Kasumi-1 (cell line): Measurements from ENCODE around the gene TP53AIP1.

Experiments used
- DNase-seq, 2 experiments: peaks; one replicate each; lab custom pipeline; 2025; lab: John Stamatoyannopoulos, UW

The TP53AIP1 gene

DNA sequence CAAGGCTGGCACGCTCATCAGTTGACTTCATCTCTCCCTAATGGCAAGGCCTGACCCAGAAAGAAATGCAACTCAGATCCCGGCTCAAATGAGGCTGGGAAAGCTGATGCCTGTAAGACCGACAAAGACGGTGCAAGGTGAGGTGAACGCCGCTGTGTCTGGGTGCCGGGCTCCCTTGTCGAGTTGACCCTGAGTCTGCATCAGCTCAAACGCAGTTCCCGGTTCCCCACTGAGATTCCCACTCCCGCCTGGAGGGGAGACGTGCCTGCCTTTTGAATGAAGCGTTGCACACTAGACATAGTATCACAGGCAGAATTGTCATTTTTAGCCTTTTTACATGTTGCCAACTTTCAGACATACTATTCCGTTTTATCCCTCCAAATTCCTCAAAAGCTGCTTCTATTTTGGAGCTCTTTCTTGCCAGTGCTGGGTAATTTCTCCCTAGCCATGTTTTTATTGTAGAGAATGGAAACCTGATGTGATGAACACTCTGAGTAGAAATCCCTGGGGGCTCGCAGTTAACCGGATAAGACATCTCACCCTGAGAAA lies 831 bp upstream of the TP53AIP1 start:
- DNase-seq = no peak

DNA sequence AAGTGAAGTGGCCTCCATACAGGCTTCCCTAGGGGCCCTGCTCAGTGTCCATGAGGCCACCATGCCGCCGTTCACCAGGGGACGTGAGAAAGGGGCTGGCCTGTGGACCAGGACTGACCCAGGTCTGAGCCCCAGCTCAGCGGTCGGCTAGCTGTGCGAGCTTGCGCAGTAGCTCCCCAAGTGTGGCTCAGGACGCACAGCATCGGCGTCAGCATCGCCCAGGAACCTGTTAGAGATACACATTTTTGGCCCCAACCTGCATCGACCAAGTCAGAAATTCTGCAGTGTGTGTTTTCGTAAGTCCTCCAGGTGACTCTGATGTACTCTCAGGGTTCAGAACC lies 429 bp downstream of the TP53AIP1 start:
- DNase-seq = no peak

DNA sequence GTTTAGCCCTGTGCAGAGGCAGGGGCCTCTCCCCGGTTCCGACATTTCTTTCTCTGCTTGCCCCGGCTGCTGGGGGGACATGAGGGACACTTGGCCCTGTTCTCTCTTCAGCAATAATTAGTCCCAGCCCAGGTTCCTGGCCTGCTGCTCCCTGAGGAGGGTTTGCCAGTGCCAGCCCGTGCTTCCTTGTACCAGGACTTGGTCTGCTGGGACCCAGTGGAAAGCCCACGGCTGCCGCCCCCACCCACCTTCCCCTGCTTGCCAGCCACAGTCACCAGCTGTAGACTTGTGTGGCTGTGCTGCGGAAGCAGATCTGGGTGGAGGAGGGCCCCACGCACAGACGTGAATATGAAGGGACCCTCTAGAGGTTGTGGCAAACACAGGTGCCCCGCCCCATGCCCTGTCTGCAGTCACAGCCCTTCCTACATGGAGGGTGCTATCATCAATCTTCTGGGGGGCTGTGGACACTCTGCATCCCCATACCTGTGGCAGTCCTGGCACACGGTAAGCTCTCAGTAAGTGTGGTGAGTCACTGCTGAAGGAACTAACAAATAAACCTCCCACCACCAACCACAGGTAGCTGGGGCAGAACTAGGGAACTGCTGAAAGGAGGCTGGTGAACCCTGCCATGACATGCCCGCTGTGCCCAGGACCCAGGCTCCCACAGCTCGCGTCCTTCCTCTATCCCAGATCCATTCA lies 949 bp downstream of the TP53AIP1 start:
- DNase-seq = no peak

DNA sequence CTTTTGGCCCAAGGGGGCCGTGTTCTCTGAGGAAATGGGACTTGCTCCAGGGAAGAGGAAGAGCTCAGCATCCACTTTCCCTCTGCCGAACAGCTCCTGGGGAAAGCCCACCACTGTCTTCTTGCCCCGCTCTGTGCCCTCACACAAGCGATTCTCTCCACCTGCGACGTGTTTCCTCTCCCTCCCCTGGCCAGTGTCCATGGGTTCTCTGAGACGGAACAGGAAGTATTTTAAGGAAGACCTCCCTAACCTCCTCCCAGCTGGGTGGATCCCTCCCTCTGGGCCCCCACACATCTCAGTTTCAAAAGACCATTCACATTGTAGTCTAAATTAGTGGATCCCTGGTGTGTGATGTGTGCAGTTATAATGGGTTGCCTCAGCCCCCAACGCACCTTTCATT lies 1.6 kb downstream of the TP53AIP1 start:
- DNase-seq = no peak

DNA sequence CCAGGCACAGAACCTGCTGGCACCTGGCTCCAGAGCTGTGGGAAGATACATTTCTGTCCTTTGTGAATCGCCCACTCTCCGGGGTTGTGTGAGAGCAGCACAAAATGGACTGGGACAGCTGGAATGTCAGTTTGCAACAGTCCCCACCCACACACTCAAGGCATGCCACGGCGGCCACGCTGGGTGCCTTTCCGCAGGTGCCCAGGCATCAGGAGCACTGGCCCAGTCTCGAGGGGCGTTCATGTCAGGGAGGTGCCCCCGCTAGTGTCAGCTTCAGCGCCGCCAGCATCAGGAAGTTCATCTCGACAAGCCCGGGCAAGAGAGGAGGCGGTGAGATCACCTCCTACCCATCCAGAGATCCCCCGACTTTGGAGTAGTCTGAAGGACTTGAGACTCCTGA lies 2.1 kb downstream of the TP53AIP1 start:
- no peak for DNase-seq

DNA sequence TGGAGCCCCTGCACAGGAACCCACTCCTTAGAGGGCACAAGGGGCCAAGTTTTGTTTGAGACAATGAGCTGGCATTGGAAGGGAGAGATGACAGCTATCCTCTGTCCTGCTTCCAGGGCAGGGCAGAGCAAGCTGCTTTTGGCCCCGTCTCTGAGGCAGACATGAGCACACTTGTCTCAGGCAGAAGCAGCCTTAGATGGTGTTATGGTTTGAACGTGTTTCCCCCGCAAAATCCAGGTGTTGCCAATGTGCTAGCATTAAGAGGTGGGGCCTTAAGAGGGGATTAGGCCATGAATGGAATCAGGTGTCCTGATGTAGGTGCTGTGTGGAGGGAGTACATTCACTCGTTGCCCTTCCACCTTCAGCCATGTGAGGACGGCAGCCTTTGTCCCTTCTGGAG lies 2.5 kb downstream of the TP53AIP1 start:
- no peak for DNase-seq

DNA sequence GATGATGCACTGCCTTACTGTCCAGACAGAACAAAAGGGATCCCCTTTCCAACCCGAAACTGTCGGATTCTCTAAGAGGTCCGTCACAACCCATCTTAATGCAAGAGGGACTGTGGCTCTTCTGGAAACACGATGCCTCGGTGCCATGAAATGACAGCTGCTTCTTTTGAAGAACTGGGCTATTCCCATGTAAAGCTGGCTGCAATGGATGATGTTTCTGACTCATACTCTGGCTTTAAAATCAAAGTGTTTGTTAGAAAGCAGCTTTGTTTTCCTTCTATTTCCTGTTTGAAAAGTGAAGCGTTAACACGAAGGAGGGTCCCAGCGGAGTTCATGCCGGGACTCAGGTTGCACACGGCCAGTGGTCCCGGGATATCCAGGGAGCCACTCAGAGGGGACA lies 3.1 kb downstream of the TP53AIP1 start:
- no peak for DNase-seq

DNA sequence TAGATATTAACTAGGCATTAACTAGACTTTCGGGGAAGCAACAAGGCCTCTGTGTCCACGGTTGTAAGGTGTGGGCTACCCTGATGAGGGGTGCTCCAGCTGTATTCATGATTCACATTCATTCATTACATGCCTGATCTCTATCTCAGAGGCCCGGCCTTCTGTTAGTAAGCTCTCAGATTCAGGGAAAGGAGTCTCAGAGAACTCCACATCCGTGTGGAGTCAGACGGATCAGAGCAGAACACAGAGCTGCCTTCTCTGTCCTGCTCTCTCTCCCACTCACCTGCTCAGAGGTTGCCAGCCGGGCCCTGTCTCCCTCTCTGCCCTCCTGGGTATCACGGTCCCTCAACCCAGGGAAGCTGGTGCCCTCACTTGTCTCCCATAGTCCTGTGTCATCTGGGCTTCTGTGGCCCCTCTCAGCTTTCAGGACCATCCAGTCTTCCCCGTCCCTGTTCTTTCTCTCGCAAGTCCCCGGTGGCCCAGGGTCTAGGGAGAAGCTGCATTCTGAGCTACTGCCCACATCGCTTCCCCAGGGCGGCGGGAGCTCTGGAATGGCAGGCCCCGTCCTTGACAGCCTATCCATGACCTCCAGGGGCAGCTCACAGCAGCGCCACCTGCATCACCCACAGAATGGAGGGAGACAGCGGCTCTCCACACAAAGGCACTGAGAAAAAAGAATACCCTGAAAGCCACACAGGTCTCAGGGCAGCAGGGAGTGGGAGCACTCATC lies 4.3 kb downstream of the TP53AIP1 start:
- DNase-seq = no peak

DNA sequence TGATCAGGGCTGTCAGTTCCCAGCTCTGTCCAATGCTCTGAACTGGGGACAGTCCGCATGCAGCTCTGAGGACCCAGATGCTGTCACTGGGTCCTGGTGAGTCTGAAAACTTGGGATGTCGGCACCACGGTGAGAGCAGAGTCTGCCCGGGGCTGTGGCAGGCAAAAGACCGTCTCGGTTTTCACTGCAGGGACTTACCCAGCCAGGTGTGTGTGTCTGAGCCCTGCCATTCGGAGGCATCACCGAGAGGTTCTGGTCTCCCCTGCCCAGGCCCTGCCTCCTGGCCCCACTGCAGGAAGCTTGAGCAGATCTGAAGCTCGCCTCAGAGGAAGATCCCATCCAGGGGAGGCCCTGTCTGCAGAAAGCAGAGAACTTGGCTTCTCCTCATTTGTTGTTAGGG lies 5.2 kb downstream of the TP53AIP1 start:
- no peak for DNase-seq

DNA sequence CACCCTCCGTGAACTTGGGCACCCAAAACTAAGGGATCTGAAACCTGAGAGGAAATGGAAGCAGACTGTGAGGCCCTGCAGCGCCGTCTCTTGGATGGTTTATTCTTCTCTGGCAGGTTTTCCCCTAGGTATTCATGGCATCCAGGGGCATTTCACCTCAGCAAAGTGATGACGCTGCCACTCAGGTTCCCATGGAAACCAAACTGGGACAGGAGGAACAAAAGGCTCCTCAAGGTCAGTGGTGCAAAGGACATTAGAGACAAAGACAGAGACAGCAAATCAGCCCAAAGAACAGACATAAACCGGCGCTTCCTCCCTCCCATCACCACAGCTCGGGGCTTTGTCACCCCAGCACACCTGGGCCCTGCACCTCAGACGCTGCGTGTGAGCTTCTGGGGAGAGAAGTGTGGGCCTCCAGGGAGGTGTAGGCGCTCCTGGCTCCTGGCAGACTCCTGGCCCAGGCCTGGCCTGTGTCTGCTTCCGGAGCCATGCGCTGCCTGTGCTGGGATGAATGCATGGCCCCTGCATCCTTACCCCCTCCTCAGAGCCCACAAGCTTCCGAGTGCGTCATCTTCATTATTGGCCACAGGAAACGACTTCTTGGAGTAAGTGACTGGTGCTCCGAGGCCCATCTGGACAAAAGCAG lies 5.9 kb downstream of the TP53AIP1 start:
- no peak for DNase-seq

DNA sequence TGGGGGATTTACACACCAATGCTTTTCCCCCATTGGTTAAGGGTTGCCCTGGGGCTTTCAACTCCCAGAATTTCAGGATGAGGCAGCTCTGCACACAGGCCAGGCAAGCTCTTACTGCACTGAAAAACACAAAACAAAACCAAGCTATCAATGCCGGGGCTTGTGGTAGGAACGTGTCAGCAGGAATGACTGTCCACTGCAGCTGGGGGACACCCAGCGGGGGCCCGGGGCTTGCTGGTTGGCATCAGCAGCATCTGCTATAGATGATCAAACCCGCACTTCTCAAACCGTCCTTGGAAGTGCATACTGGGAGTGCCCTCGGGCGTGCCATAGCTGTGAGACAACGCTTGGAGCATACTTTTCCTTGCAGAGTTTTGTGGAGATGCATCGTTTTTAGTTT lies 7.7 kb downstream of the TP53AIP1 start:
- DNase-seq = no peak

DNA sequence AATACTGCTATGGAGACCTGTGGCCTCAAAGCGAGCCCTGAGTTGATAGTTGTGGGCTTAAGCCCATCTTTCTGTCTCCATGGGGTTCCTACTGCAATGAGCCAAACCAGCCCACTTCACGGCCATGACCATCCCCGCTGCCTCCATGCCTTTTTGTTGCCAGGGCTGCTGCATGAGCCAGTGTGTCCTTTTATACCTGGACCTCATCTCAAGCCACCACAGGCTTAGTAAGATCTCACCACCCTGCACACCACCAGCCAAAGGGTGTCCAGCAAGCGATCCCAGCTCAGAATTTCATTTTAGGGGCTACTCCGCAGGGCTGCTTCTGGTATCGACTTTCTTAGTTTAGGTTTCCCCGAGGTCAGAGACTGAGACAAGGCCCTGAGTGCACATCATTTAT lies 8.3 kb downstream of the TP53AIP1 start:
- no peak for DNase-seq

DNA sequence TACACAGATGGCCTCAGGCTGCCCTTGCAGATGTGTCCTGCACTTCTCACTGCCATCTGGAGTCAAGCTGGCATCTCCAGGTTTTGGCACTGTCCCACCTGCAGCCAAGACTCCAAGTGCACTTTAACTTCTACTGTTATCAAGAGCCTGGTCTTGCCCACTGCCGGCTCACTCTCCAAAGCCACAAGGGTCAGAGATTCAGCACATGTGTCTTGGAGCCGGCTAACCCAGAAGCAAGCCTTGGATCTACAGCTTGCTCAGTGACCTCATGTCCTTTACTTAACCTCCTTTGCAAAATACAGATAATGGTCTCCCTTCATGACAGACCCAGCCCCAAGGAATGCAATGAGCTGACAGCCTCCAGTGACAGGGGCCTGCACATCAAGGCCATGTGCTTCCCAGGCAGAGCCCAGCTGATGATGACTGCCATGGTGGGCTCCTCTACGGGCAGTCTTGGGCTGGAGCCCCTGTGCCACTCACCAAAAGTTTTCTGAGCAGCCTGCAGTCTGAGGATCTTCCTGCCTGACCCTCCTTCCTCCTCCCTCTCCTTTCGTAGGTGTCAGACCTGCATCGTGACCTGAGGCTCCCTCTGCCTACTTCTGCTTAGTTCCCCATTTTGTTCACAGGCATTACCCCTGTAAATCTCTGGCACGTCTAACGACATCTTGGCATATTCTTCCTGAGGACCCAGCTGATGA lies 9.0 kb downstream of the TP53AIP1 start:
- DNase-seq = peak; percentile 58 to 69

DNA sequence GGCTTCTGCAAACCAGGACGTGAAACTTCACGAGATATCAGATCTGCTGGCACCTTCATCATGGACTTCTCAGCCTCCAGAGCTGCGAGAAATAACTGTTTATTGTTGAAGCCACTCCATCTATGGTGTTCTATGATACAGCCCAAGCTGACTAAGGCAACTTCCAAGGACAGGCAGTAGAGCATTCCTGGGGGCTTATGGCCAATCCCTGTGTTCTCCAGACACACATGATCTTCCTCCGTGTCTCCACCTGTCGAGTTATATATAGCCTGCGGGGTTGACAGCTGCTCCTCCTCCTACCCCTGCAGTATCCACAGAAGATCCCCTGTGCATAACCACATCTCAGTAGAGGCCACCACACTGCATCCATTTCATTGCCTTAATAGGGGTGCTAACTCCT lies 11.0 kb downstream of the TP53AIP1 start:
- no peak for DNase-seq

DNA sequence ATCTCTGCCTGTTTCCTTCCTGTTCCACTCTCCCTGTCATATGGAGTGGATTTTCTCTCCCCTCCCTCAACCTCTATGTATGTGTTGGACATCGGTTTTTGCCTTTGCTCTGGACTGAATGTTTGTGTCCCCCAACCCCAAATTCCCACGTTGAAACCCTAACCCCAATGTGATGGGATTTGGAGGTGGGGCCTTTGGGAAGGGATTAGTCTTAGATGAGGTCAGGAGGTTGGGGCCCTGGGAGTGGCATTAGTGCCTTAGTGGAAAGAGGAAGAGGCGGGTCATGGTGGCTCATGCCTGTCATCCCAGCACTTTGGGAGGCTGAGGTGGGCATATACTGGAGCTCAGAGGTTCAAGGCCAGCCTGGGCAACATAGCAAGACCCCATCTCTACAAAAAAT lies 11.6 kb downstream of the TP53AIP1 start:
- no peak for DNase-seq

DNA sequence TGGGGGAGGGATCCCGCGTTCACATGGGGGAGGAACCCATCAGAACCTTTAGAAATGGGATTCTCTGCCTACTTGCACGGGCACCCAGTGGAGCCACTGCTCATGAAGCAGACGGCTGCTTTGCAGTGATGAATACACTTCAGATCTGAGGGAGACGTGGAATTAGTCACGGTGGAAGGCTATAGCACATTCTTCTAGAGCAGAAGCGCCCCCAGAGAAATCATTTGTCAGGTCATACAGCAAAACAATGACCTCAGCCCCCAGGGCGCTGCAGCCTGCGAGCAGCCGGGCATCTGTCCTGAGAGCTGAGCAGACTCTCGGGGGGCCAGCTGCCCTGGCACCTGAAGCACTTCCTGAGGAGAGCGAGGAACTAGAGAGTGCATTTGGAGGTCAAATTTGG lies 12.7 kb downstream of the TP53AIP1 start:
- no peak for DNase-seq

DNA sequence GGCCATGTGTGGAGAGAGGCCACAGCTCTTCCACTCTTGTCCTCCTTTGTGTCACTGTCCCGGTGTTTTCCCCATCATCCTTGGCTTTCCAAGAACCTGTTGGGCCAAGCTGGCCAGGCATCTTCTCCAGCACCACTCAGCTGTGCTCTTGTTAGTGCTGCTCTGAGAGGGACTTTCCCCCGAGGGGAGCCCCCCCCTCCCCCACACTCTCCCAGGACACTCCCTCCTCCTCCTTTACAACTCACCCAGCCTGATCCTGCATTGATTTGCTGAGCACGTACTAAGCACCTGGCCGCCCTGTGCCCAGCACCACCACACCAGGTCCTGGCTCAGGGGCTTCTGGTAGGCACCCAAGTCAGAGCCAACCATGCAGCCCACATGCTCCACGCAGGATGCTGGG lies 13.2 kb downstream of the TP53AIP1 start:
- DNase-seq = no peak

DNA sequence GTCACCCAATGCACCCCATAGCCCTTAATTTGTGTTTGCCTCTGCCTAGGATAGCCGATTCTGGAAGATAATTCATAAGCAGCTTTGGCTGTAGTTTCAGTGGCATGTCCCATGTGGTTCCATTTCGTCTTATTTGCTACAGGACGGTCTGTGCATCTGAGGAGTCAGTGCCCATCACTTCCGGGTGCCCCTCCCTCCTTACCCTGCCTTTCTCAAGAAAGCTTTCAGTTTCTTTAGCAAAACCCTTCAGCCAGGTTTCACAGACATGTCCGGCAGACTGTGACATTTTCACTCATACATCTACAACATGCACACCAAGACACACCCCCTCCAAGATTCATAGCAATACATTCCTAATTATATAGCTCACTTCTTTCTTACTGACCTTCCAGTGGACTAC lies 14.3 kb downstream of the TP53AIP1 start:
- no peak for DNase-seq

DNA sequence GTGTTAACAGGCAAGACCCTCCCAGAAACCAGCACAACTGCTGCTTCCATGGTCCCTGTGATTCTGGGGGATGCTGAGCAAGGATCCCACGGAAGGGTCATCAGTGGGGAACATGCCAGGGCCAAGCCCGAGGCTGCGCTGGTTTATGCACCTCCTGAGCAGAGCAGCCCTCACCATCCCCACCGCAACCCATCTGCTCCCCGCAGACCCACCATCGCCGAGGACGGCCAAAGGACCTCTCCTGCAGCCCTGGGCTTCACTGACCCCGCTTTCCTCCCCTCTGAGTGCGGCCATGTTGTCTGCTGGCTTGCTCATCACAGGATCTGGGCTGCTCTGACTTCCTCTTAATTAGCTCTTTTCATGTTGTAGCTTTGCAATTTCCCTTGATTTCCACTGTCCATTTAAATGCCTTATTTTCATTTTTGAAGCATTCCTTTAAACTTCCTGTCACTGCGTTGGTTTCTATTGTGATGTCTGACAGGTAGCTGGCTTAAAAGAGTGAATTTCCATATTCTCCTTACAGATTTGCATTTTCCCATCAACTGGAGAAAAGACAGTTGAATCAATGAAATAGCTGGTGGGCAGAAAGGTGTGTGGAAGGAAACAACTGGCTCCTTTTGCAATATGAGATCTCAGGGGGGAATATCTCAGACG lies 14.9 kb downstream of the TP53AIP1 start:
- DNase-seq = no peak

DNA sequence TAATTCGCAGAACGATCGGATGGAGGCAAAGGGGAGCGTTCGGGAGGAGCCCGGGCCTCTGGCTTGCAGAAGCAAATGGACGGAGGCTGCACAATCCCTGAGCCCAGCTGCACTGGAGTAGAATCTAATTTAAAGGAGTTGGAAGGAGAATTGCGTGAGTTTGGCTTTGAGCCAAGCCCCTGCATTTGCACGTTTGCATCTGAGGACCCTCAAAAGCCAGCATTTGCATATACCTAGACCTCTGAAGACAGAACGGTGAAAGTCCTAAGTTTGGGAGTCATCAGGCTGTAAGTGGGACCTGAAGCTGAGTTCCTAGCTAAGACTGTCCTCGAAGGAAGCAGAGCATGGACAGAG lies 15.6 kb downstream of the TP53AIP1 start:
- DNase-seq = no peak

DNA sequence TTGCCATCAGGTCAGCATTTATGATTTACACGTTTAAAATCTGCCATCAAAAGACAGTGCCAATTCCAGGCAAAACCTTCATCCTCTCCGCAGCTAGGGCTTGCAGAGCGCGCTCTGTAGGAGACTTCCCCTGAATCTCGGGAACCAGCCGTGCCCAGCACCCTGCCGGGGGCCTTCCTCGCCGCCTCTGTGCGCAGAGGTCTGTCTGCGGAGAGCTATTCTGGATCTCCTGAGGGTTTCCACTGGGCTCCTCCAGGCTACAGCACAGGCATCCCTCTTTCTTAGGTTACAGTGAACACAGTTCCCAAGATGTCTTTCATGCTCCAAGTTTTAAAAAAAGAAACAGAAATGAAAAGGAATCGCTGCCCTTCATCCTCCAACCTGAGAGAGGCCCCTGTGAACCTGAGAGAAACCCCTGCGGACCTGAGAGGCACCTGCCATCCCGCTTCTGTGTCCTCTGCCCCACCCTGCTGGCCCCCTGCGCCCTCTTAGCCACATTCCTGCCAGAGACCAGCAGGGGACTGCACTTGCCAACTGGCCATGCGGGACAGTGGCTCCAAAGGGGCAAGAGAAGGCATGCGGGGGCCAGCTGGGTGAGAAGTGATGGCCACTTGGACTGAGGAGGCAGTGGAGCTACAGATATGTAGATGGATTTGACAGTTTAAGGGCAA lies 16.1 kb downstream of the TP53AIP1 start:
- DNase-seq = no peak

DNA sequence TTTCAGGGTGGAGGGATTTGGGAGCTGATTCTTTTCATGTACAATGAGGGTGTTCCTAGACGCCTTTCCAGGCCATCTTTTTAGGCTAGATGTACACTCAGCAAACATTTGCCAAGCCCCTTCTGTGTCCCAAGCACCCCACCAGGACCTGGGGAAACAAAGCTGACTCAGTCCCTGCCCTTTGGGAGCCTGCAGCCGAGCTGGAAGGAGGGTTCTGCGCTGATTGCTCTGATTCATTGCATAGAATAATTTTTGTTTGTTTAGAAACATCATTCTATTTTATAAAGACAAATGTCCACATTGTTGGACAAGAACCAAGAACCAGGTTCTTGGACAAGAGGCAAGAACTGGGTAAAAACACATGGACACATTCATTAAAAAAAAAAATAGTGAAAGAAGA lies 16.7 kb downstream of the TP53AIP1 start:
- DNase-seq = no peak
